Measurements from ENCODE around the gene CHCHD6.

DNA sequence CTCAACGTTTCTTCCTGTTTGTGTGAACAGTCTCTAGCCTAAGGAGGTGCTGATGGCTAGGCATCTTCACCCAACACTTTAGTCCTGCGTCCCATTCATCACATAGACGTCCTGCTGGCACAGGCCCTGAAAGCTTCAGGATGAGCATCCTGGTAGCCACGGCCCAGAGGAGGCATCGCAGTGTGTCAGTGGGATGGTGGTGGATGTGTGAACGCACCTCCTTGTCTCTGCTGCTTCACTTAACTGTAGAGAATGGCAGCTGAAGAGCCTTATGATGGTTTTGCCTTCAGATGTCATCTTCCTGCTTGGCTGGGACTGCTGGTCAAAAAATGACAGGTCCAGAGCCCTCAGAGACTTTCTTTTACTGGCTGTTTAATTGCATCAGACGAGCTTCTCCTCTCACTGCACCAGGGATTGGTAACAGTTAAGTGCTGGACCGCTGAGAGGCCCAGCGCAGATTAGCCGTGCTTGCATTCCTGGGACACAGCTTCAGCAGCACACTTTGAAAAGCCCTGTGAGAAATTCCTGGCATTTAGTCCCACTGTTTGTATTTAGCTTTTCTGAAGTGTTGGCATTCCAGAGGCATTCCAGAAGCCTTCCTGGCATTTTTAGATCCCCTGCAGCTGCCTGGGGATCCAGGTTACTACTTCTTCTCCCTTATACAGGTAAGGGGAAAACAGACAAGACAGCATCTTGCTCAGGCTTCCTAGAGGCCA lies 146.5 kb downstream of the CHCHD6 start:
- TF ChIP-seq, protein P1, sequence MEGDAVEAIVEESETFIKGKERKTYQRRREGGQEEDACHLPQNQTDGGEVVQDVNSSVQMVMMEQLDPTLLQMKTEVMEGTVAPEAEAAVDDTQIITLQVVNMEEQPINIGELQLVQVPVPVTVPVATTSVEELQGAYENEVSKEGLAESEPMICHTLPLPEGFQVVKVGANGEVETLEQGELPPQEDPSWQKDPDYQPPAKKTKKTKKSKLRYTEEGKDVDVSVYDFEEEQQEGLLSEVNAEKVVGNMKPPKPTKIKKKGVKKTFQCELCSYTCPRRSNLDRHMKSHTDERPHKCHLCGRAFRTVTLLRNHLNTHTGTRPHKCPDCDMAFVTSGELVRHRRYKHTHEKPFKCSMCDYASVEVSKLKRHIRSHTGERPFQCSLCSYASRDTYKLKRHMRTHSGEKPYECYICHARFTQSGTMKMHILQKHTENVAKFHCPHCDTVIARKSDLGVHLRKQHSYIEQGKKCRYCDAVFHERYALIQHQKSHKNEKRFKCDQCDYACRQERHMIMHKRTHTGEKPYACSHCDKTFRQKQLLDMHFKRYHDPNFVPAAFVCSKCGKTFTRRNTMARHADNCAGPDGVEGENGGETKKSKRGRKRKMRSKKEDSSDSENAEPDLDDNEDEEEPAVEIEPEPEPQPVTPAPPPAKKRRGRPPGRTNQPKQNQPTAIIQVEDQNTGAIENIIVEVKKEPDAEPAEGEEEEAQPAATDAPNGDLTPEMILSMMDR (conservative IDR thresholded peaks at IDR 0.05; ENCODE audit: low read depth, low read length), result no peak
- no peak for TF ChIP-seq EZH2 (IDR thresholded peaks at IDR 0.05; ENCODE audit: low read length, unreplicated experiment)

Data from PC-3 (cell line).